ENCODE results near the gene ZNF619. TPM values are rescaled to one million over a fixed set of nuclear protein-coding genes. Genes with fewer than 3 reads are reported as not detected.

Gene ZNF619
- polyA plus RNA-seq (2013, experiment 1 of 2): 2.0 TPM
- polyA plus RNA-seq (2013, experiment 2 of 2): 2.3 TPM

DNA sequence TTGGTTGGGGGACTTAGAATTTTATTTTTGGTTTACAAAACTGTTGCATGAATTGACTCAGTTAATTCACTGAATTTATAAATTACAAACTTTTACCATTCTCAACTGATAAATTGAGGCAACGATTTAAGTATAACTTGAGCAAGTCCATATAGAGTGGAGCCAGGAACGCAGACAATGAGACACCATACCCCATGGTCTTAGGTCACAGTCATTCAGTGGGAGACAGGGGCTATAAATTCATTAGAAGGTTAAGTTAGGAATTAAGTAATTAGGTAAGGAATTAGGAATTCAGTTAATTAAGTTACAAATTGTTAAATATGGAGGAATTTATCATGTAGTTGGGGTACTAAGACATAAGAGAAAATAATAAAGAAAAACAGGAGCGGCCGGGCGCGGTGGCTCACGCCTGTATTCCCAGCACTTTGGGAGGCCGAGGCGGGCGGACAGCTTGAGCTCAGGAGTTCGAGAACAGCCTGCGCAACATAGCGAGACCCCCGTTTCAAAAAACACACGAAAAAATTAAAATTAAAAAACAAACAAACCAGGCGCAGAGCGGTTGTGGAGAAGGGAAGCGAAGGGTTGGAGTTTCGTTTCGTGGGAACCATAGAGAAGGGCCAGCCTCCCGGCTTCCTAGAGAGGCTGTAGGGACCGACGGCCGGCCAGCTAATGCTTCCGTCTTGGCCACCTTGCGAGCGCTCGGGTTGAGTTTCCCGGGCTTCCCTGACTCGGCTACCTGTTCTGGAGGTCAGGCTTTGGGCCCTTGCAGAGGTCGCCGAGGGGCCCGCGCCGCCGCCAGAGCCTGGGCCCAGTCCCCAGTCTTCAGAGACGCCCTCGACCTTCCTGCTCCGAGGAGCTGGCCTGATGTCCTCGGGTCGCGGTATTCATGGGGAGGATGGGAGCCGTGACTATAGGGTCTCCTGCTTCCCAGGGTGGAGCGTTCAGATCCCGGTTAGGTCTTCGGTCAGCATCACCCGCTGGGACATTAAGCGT lies at the start of gene ZNF619:
Gene ZNF619, plus strand, starts transcription at position 645 of the 993 bp plus-strand sequence. CDS start 858 bp downstream, outside the sequence.
- H4K91ac ChIP-seq (ENCODE audit: low read length): no peak within 1 kb of the TSS
- WGBS: 25% methylated on average over 41 of the region's 48 CpGs

DNA sequence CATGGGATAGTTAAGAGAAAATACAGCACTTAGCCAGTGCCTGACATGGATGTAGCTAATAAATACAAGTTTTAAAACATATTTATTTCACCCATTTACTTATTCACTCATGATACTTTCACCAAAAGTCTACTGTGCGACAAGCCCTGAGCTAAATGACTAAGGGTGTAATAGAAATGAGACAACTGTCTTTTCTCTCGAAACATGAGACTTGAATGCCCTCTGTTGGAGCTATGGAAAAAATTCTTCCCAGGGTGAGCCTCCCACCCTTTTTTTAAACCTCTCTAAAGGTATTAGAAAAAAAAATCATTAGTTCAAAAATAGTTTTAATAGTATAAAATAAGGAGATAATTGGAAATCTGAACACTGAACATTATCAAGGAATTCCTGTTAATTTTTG lies 44.1 kb upstream of the ZNF619 start:
- no peak overlapping the region for H2AK5ac ChIP-seq (ENCODE audit: low read length, severe bottlenecking)
- H3K4me3 ChIP-seq (ENCODE audit: insufficient read depth in 1 of 2, low read depth in 1 of 2, low read length in 2 of 2): no peak overlapping the region
- H3K36me3 ChIP-seq (ENCODE audit: control insufficient read depth in 1 of 2, insufficient read depth in 2 of 2, low read depth in 1 of 2, low read length in 2 of 2): no peaks in the 10 kb centered on the region
- H3K4me2 ChIP-seq (ENCODE audit: low read length, poor library complexity, severe bottlenecking): no peak overlapping the region
- H2BK15ac ChIP-seq (ENCODE audit: low read depth, poor library complexity, severe bottlenecking): no peak overlapping the region
- H2BK5ac ChIP-seq (ENCODE audit: low read depth, low read length, poor library complexity, severe bottlenecking): no peak overlapping the region
- no peak for DNase-seq
- H4K91ac ChIP-seq (ENCODE audit: low read length): no peak overlapping the region
- H3K9me3 ChIP-seq (ENCODE audit: control insufficient read depth, low read length): no peaks in the 10 kb centered on the region
- H3K14ac ChIP-seq (ENCODE audit: low read length in 2 of 2): no peak overlapping the region
- H2BK12ac ChIP-seq (ENCODE audit: low read length in 2 of 2): no peak overlapping the region
- H2BK120ac ChIP-seq (ENCODE audit: low read depth, low read length): no peak overlapping the region
- no peaks in the 10 kb centered on the region for H3K79me1 ChIP-seq (replicated peaks; ENCODE audit: low read length, poor library complexity, severe bottlenecking)
- no peak overlapping the region for H3K18ac ChIP-seq (ENCODE audit: low read depth in 1 of 2, low read length in 2 of 2)
- no peak overlapping the region for H4K8ac ChIP-seq (ENCODE audit: low read length)
- no peak overlapping the region for H3K23ac ChIP-seq (ENCODE audit: low read length in 2 of 2)
- H3K9ac ChIP-seq (ENCODE audit: low read length): no peak overlapping the region
- H3K27me3 ChIP-seq (ENCODE audit: control insufficient read depth in 1 of 2, insufficient read depth in 1 of 2, low read length in 2 of 2): no peaks in the 10 kb centered on the region
- no peaks in the 10 kb centered on the region for H3K4me1 ChIP-seq (ENCODE audit: control insufficient read depth, insufficient read depth, low read depth, low read length)
- no peak overlapping the region for H3K27ac ChIP-seq (ENCODE audit: low read length, poor library complexity, severe bottlenecking)
- WGBS: no CpG with 5 or more reads among the region's 2 CpGs
- H3K4ac ChIP-seq (ENCODE audit: low read depth in 1 of 2, low read length in 2 of 2): no peak overlapping the region
- no peak overlapping the region for H2AFZ ChIP-seq (ENCODE audit: low read depth, low read length)

More for the DNA sequence above, at the start of gene ZNF619:
- Histone ChIP-seq H2AK5ac (ENCODE audit: low read length, severe bottlenecking) (no peak within 1 kb of the TSS), H2AFZ (ENCODE audit: low read depth, low read length) (peak within 1 kb of the TSS; percentile 100), H3K27ac (ENCODE audit: low read length, poor library complexity, severe bottlenecking) (no peak within 1 kb of the TSS), H2BK15ac (ENCODE audit: low read depth, poor library complexity, severe bottlenecking) (no peak within 1 kb of the TSS), H3K27me3 (ENCODE audit: control insufficient read depth in 1 of 2, insufficient read depth in 1 of 2, low read length in 2 of 2) (no peaks in the 10 kb centered on the region), H3K4me1 (ENCODE audit: control insufficient read depth, insufficient read depth, low read depth, low read length) (peaks cover 3% of the 10 kb centered on the region), H2BK120ac (ENCODE audit: low read depth, low read length) (no peak within 1 kb of the TSS), H4K8ac (ENCODE audit: low read length) (peak within 1 kb of the TSS; percentile 95), H3K4me2 (ENCODE audit: low read length, poor library complexity, severe bottlenecking) (peak within 1 kb of the TSS; percentile 66), H3K9ac (ENCODE audit: low read length) (peak within 1 kb of the TSS; percentile 95), H3K79me1 (replicated peaks; ENCODE audit: low read length, poor library complexity, severe bottlenecking) (peaks cover 12% of the 10 kb centered on the region), H3K14ac (ENCODE audit: low read length in 2 of 2) (peak within 1 kb of the TSS in 1 of 2 experiments; percentile 87), H3K18ac (ENCODE audit: low read depth in 1 of 2, low read length in 2 of 2) (peak within 1 kb of the TSS; percentile 73 to 80), H3K9me3 (ENCODE audit: control insufficient read depth, low read length) (no peaks in the 10 kb centered on the region), H3K4me3 (ENCODE audit: insufficient read depth in 1 of 2, low read depth in 1 of 2, low read length in 2 of 2) (peak within 1 kb of the TSS; percentile 76 to 96), H2BK5ac (ENCODE audit: low read depth, low read length, poor library complexity, severe bottlenecking) (no peak within 1 kb of the TSS), H3K23ac (ENCODE audit: low read length in 2 of 2) (peak within 1 kb of the TSS in 1 of 2 experiments; percentile 42), H3K36me3 (ENCODE audit: control insufficient read depth in 1 of 2, insufficient read depth in 2 of 2, low read depth in 1 of 2, low read length in 2 of 2) (peaks cover 6 to 31% of the 10 kb centered on the region in 2 experiments), H2BK12ac (ENCODE audit: low read length in 2 of 2) (no peak within 1 kb of the TSS), H3K4ac (ENCODE audit: low read depth in 1 of 2, low read length in 2 of 2) (peak within 1 kb of the TSS; percentile 70 to 95)
- DNase-seq: peak; percentile 82

DNA sequence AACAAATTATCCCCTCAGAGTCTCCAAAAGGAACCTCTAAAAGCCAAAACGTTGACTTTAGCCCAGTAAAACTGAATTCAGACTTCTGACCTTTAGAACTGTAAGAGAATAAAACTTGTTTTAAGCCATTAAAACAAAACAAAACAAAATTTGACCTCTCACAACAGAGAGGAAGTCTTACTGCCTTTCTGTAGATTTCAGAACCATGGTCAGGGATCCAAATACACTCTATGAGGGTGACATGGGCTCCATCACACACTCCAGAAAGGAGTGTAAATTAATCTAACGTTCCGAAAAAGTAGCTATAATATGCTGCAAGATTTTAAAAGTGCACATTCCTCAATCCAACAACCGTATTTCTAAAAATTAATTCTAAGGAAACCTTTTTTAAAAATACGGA lies 39.0 kb upstream of the ZNF619 start:
- H2AFZ ChIP-seq (ENCODE audit: low read depth, low read length): no peak overlapping the region
- H3K14ac ChIP-seq (ENCODE audit: low read length in 2 of 2): no peak overlapping the region
- no peak overlapping the region for H3K4me2 ChIP-seq (ENCODE audit: low read length, poor library complexity, severe bottlenecking)
- H3K36me3 ChIP-seq (ENCODE audit: control insufficient read depth in 1 of 2, insufficient read depth in 2 of 2, low read depth in 1 of 2, low read length in 2 of 2): no peaks in the 10 kb centered on the region
- WGBS: 73% methylated on average over 3 of the region's 5 CpGs
- H3K4me1 ChIP-seq (ENCODE audit: control insufficient read depth, insufficient read depth, low read depth, low read length): no peaks in the 10 kb centered on the region
- H2BK15ac ChIP-seq (ENCODE audit: low read depth, poor library complexity, severe bottlenecking): no peak overlapping the region
- no peak overlapping the region for H3K27ac ChIP-seq (ENCODE audit: low read length, poor library complexity, severe bottlenecking)
- H3K18ac ChIP-seq (ENCODE audit: low read depth in 1 of 2, low read length in 2 of 2): no peak overlapping the region
- H4K8ac ChIP-seq (ENCODE audit: low read length): no peak overlapping the region
- H3K79me1 ChIP-seq (replicated peaks; ENCODE audit: low read length, poor library complexity, severe bottlenecking): no peaks in the 10 kb centered on the region
- no peak overlapping the region for H4K91ac ChIP-seq (ENCODE audit: low read length)
- H3K23ac ChIP-seq (ENCODE audit: low read length in 2 of 2): no peak overlapping the region
- H3K4ac ChIP-seq (ENCODE audit: low read depth in 1 of 2, low read length in 2 of 2): no peak overlapping the region
- no peak overlapping the region for H3K9ac ChIP-seq (ENCODE audit: low read length)
- no peak overlapping the region for H2BK12ac ChIP-seq (ENCODE audit: low read length in 2 of 2)
- no peak overlapping the region for H2BK5ac ChIP-seq (ENCODE audit: low read depth, low read length, poor library complexity, severe bottlenecking)
- H2AK5ac ChIP-seq (ENCODE audit: low read length, severe bottlenecking): no peak overlapping the region
- H2BK120ac ChIP-seq (ENCODE audit: low read depth, low read length): no peak overlapping the region
- no peak overlapping the region for H3K4me3 ChIP-seq (ENCODE audit: insufficient read depth in 1 of 2, low read depth in 1 of 2, low read length in 2 of 2)
- H3K9me3 ChIP-seq (ENCODE audit: control insufficient read depth, low read length): no peaks in the 10 kb centered on the region
- DNase-seq: no peak
- H3K27me3 ChIP-seq (ENCODE audit: control insufficient read depth in 1 of 2, insufficient read depth in 1 of 2, low read length in 2 of 2): no peaks in the 10 kb centered on the region

DNA sequence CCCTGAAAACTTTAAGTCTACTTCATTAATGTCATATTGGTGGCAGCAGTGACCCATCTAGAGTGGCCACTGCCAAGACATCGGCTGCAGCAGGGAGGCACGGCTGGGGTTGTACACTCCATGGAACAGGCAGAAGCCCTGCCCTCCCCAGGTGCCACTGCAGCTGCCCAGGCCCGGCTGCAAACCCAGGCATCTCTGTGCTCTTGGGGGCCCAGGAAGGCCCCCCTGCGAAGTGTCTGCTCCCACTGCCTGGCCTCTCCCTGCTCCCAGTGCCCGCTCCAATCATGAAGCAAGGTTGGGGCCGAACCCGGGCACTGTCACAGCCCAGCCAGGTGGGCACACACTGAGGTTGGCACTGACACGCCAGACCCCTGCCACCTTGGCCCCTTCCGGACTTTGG lies 31.9 kb upstream of the ZNF619 start:
- no peak for DNase-seq
- Histone ChIP-seq H3K27ac (ENCODE audit: low read length, poor library complexity, severe bottlenecking) (no peak overlapping the region), H3K18ac (ENCODE audit: low read depth in 1 of 2, low read length in 2 of 2) (no peak overlapping the region), H2BK12ac (ENCODE audit: low read length in 2 of 2) (no peak overlapping the region), H2BK15ac (ENCODE audit: low read depth, poor library complexity, severe bottlenecking) (no peak overlapping the region), H3K9me3 (ENCODE audit: control insufficient read depth, low read length) (no peaks in the 10 kb centered on the region), H3K79me1 (replicated peaks; ENCODE audit: low read length, poor library complexity, severe bottlenecking) (peaks cover 1% of the 10 kb centered on the region), H3K36me3 (ENCODE audit: control insufficient read depth in 1 of 2, insufficient read depth in 2 of 2, low read depth in 1 of 2, low read length in 2 of 2) (peaks cover 3 to 20% of the 10 kb centered on the region in 2 experiments), H2AK5ac (ENCODE audit: low read length, severe bottlenecking) (no peak overlapping the region), H3K4ac (ENCODE audit: low read depth in 1 of 2, low read length in 2 of 2) (no peak overlapping the region), H3K4me1 (ENCODE audit: control insufficient read depth, insufficient read depth, low read depth, low read length) (no peaks in the 10 kb centered on the region), H2BK120ac (ENCODE audit: low read depth, low read length) (no peak overlapping the region), H2AFZ (ENCODE audit: low read depth, low read length) (no peak overlapping the region), H3K4me3 (ENCODE audit: insufficient read depth in 1 of 2, low read depth in 1 of 2, low read length in 2 of 2) (no peak overlapping the region), H3K23ac (ENCODE audit: low read length in 2 of 2) (no peak overlapping the region), H3K27me3 (ENCODE audit: control insufficient read depth in 1 of 2, insufficient read depth in 1 of 2, low read length in 2 of 2) (no peaks in the 10 kb centered on the region), H3K9ac (ENCODE audit: low read length) (no peak overlapping the region), H3K14ac (ENCODE audit: low read length in 2 of 2) (no peak overlapping the region), H4K91ac (ENCODE audit: low read length) (no peak overlapping the region), H2BK5ac (ENCODE audit: low read depth, low read length, poor library complexity, severe bottlenecking) (no peak overlapping the region), H4K8ac (ENCODE audit: low read length) (no peak overlapping the region), H3K4me2 (ENCODE audit: low read length, poor library complexity, severe bottlenecking) (no peak overlapping the region)
- WGBS: 91% methylated on average over 9 of the region's 9 CpGs

All from mesenchymal stem cell (in vitro differentiated cells and primary cell).